Muscle layer of duodenum (tissue), 2 donors: ENCODE data around the gene GALNT18.

Experiments
- H3K27ac ChIP-seq: one replicate; pipeline ENCODE4 v1.7.0; 2013; ENCODE audit warnings: mild to moderate bottlenecking, low read length
- H3K27me3 ChIP-seq: one replicate; pipeline ENCODE4 v1.7.0; 2013; ENCODE audit warnings: low read depth, mild to moderate bottlenecking, control low read depth, low read length
- H3K36me3 ChIP-seq, 2 donors: one replicate each; pipeline ENCODE4 v1.7.0; 2013; ENCODE audit warnings: low read length in 2 of 2, control low read depth in 1 of 2, mild to moderate bottlenecking in 1 of 2; ENCODE audit not compliant: insufficient read depth in 2 of 2, control insufficient read depth in 1 of 2
- H3K4me1 ChIP-seq, 2 donors: one replicate each; pipeline ENCODE4 v1.7.0; 2013; ENCODE audit warnings: low read length in 2 of 2, mild to moderate bottlenecking in 2 of 2, control low read depth in 1 of 2, moderate library complexity in 1 of 2; ENCODE audit not compliant: insufficient read depth in 2 of 2, control insufficient read depth in 1 of 2
- H3K4me3 ChIP-seq, 2 donors: one replicate each; pipeline ENCODE4 v1.7.0; 2013; ENCODE audit warnings: low read length in 2 of 2, low read depth in 1 of 2, mild to moderate bottlenecking in 1 of 2
- H3K9me3 ChIP-seq, 2 donors: one replicate each; pipeline ENCODE4 v1.7.0; 2013; ENCODE audit warnings: low read length in 2 of 2, control low read depth in 1 of 2, mild to moderate bottlenecking in 1 of 2; ENCODE audit not compliant: control insufficient read depth in 1 of 2
- donor health status: healthy.

GALNT18 gene

GRCh38 chr11:11316651-11317230 lies 305.1 kb downstream of the GALNT18 start:
- no peak overlapping the region for H3K27ac ChIP-seq
- H3K9me3 ChIP-seq = no peaks in the 10 kb centered on the region
- no peaks in the 10 kb centered on the region for H3K27me3 ChIP-seq
- H3K36me3 ChIP-seq = no peaks in the 10 kb centered on the region
- H3K4me3 ChIP-seq = no peak overlapping the region
- peaks cover 0 to 12% of the 10 kb centered on the region in 2 donors for H3K4me1 ChIP-seq

GRCh38 chr11:11313902-11314692 lies 307.7 kb downstream of the GALNT18 start:
- Histone ChIP-seq H3K4me1 (peaks cover 0 to 12% of the 10 kb centered on the region in 2 donors), H3K36me3 (no peaks in the 10 kb centered on the region), H3K27ac (no peak overlapping the region), H3K4me3 (no peak overlapping the region), H3K27me3 (no peaks in the 10 kb centered on the region), H3K9me3 (no peaks in the 10 kb centered on the region)

GRCh38 chr11:11313426-11313825 lies 308.4 kb downstream of the GALNT18 start:
- no peak overlapping the region for H3K27ac ChIP-seq
- no peaks in the 10 kb centered on the region for H3K27me3 ChIP-seq
- peaks cover 0 to 12% of the 10 kb centered on the region in 2 donors for H3K4me1 ChIP-seq
- no peaks in the 10 kb centered on the region for H3K9me3 ChIP-seq
- H3K4me3 ChIP-seq = no peak overlapping the region
- no peaks in the 10 kb centered on the region for H3K36me3 ChIP-seq

GRCh38 chr11:11312738-11313137 lies 309.1 kb downstream of the GALNT18 start:
- Histone ChIP-seq H3K36me3 (peaks cover 0 to 2% of the 10 kb centered on the region in 2 donors), H3K9me3 (no peaks in the 10 kb centered on the region), H3K4me1 (peaks cover 0 to 12% of the 10 kb centered on the region in 2 donors), H3K4me3 (no peak overlapping the region), H3K27ac (no peak overlapping the region), H3K27me3 (no peaks in the 10 kb centered on the region)

GRCh38 chr11:11311169-11311568 lies 310.6 kb downstream of the GALNT18 start:
- Histone ChIP-seq H3K36me3 (peaks cover 0 to 5% of the 10 kb centered on the region in 2 donors), H3K27me3 (no peaks in the 10 kb centered on the region), H3K9me3 (no peaks in the 10 kb centered on the region), H3K27ac (no peak overlapping the region), H3K4me3 (no peak overlapping the region), H3K4me1 (peaks cover 0 to 12% of the 10 kb centered on the region in 2 donors)

GRCh38 chr11:11309906-11310305 lies 311.9 kb downstream of the GALNT18 start:
- H3K4me1 ChIP-seq = peaks cover 0 to 12% of the 10 kb centered on the region in 2 donors
- H3K9me3 ChIP-seq = no peaks in the 10 kb centered on the region
- H3K27me3 ChIP-seq = no peaks in the 10 kb centered on the region
- H3K36me3 ChIP-seq = peaks cover 0 to 5% of the 10 kb centered on the region in 2 donors
- H3K27ac ChIP-seq = no peak overlapping the region
- no peak overlapping the region for H3K4me3 ChIP-seq

- Histone ChIP-seq H3K36me3 (peaks cover 0 to 5% of the 10 kb centered on the region in 2 donors), H3K4me3 (no peak overlapping the region), H3K27ac (no peak overlapping the region), H3K27me3 (no peaks in the 10 kb centered on the region), H3K4me1 (no peaks in the 10 kb centered on the region), H3K9me3 (no peaks in the 10 kb centered on the region)
These were observed 313.6 kb downstream of the GALNT18 start for GRCh38 chr11:11308249-11308648.

DNA sequence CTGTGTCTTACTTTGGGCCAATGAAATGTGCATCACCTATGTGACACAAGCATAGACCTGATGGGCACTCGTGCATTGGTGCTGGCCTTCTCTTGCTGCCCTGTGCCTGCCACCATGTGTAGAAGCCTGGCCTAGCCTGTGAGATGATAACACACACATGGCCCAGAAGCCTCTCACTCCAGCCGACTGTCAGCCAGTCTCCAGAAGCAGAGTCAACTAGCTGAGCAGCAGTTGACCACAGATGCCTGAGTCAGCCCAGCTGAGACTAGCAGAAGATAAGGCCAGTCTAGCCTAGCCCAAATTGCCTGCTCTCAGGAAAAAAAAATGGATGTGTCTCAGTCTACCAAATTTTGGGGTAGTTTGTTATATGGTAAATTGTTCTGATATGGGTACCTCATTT lies 314.9 kb downstream of the GALNT18 start:
- Histone ChIP-seq H3K4me1 (no peaks in the 10 kb centered on the region), H3K9me3 (no peaks in the 10 kb centered on the region), H3K27ac (no peak overlapping the region), H3K27me3 (no peaks in the 10 kb centered on the region), H3K4me3 (no peak overlapping the region), H3K36me3 (peaks cover 0 to 5% of the 10 kb centered on the region in 2 donors)

DNA sequence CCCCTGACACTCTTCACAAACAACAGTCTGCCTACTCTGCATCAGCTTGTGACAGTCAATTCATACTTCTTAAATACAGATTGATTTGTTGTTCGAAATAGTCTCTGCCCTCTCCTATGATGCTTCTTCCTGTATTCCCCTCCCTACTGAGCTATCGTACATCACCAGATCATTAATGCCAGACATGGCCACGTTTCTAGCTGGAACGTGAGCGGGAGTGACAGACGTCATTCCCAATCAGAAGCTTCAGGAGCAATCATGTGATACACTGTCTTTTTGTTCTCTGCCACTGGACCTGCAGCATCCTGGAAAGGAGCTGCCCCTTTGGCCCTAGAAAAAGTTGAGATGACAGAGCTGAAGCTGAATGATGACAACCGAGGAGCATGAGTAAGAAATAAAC lies 317.3 kb downstream of the GALNT18 start:
- Histone ChIP-seq H3K4me1 (no peaks in the 10 kb centered on the region), H3K4me3 (no peak overlapping the region), H3K9me3 (no peaks in the 10 kb centered on the region), H3K36me3 (peaks cover 0 to 5% of the 10 kb centered on the region in 2 donors), H3K27me3 (no peaks in the 10 kb centered on the region), H3K27ac (no peak overlapping the region)

DNA sequence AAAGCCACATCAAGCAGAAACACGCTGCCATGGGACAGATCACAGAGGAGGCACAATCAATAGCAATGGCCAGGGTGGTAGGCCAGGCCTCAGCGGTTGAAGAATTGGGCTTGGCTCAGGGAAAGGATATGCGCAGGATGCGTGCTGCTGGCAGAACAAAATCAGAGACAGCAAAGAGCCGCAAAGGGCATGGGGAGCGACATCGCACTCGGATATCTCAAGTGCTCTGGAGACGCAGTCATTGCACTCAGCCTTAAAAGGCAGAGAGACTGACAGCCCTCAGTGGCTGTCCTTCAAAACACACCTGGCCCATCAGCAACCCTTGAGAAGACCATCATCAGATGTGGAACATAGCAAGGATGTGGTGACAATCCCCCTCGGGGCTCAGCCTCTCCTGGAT lies 319.2 kb downstream of the GALNT18 start:
- no peak overlapping the region for H3K27ac ChIP-seq
- no peaks in the 10 kb centered on the region for H3K27me3 ChIP-seq
- H3K9me3 ChIP-seq = no peaks in the 10 kb centered on the region
- peaks cover 0 to 1% of the 10 kb centered on the region in 2 donors for H3K36me3 ChIP-seq
- no peak overlapping the region for H3K4me3 ChIP-seq
- no peaks in the 10 kb centered on the region for H3K4me1 ChIP-seq

GRCh38 chr11:11301212-11301611 lies 320.6 kb downstream of the GALNT18 start:
- H3K9me3 ChIP-seq = no peaks in the 10 kb centered on the region
- H3K36me3 ChIP-seq = no peaks in the 10 kb centered on the region
- no peak overlapping the region for H3K4me3 ChIP-seq
- H3K4me1 ChIP-seq = no peaks in the 10 kb centered on the region
- H3K27me3 ChIP-seq = no peaks in the 10 kb centered on the region
- no peak overlapping the region for H3K27ac ChIP-seq
